Right renal cortex interstitium (tissue), 3 donors: ENCODE results near the gene KCNK13. TPM values are rescaled to one million over a fixed set of nuclear protein-coding genes. Genes with fewer than 3 reads are reported as not detected.

Source experiments
- DNase-seq, 3 donors: peaks; one replicate each; pipeline ENCODE4 v3.0.0-alpha.2; 2013; ENCODE audit warnings: low read depth in 3 of 3, low spot score in 2 of 3
- polyA plus RNA-seq, 3 donors: library from polyadenylated mRNA; unstranded; fragments of 120-200 nt; gene quantifications; one replicate each; pipeline ENCODE4 v1.2.1, GENCODE V29; 2013; ENCODE audit not compliant: insufficient read length in 3 of 3

The KCNK13 gene
- polyA plus RNA-seq, 3 donors: 0.18 to 0.26 (median 0.24) TPM

GRCh38 chr14:90116444-90116843 lies 54.6 kb downstream of the KCNK13 start:
- DNase-seq: no peak

- DNase-seq: no peak
Observed at GRCh38 chr14:90118027-90118426, 56.2 kb downstream of the KCNK13 start.

GRCh38 chr14:90126260-90126659 lies 64.5 kb downstream of the KCNK13 start:
- no peak for DNase-seq

GRCh38 chr14:90132821-90133570 lies 71.2 kb downstream of the KCNK13 start:
- DNase-seq: no peak

- DNase-seq: no peak
Observed at GRCh38 chr14:90136904-90137303, 75.1 kb downstream of the KCNK13 start.

GRCh38 chr14:90137807-90138206 lies 76.0 kb downstream of the KCNK13 start:
- DNase-seq: no peak

GRCh38 chr14:90139199-90139598 lies 77.4 kb downstream of the KCNK13 start:
- no peak for DNase-seq

- DNase-seq: no peak
Observed at GRCh38 chr14:90140298-90140955, 78.6 kb downstream of the KCNK13 start.

- no peak for DNase-seq
Observed at GRCh38 chr14:90140956-90141316, 79.1 kb downstream of the KCNK13 start.

GRCh38 chr14:90153429-90153828 lies 91.6 kb downstream of the KCNK13 start:
- no peak for DNase-seq

- no peak for DNase-seq
Observed at GRCh38 chr14:90154110-90154509, 92.3 kb downstream of the KCNK13 start.

- DNase-seq: no peak
Observed at GRCh38 chr14:90159146-90159545, 97.4 kb downstream of the KCNK13 start.

GRCh38 chr14:90159688-90160087 lies 97.9 kb downstream of the KCNK13 start:
- DNase-seq: no peak

- no peak for DNase-seq
Observed at GRCh38 chr14:90161129-90161528, 99.3 kb downstream of the KCNK13 start.

GRCh38 chr14:90168425-90169105 lies 106.8 kb downstream of the KCNK13 start:
- DNase-seq: no peak

- DNase-seq: no peak
Observed at GRCh38 chr14:90175631-90176030, 113.8 kb downstream of the KCNK13 start.

- no peak for DNase-seq
Observed at GRCh38 chr14:90177539-90178189, 115.9 kb downstream of the KCNK13 start.

GRCh38 chr14:90179357-90179756 lies 117.6 kb downstream of the KCNK13 start:
- DNase-seq: no peak

GRCh38 chr14:90179809-90180779 lies 118.3 kb downstream of the KCNK13 start:
- DNase-seq: no peak

GRCh38 chr14:90184094-90184493 lies 122.3 kb downstream of the KCNK13 start:
- no peak for DNase-seq
